GM23338 (cell line): Measurements from ENCODE around the gene INPP5A. TPM values are rescaled to one million over a fixed set of nuclear protein-coding genes. Genes with fewer than 3 reads are reported as not detected.

Experiments
- ATAC-seq: fragments of 200-7000 bp; cut with Tn5 transposase; 3 replicates; pipeline ENCODE4 v1.9.1; 2020
- DNase-seq: peaks from one replicate; pipeline ENCODE4 v3.0.0-alpha.2; 2015; ENCODE audit warnings: low spot score
- H2AFZ ChIP-seq: fragments of 200-600 bp; sonication (generic); 2 replicates; pipeline ENCODE4 v1.8.0; 2016; ENCODE audit warnings: antibody characterized with exemption, mild to moderate bottlenecking, moderate library complexity
- H3F3A ChIP-seq: fragments of 200-600 bp; sonication (generic); replicated peaks from 2 replicates; pipeline ENCODE4 v1.8.0; 2017; ENCODE audit warnings: antibody characterized with exemption, mixed run types, low read depth
- H3K27ac ChIP-seq: fragments of 200-600 bp; sonication (generic); 2 replicates; pipeline ENCODE4 v1.6.1; 2016; ENCODE audit warnings: low read depth
- H3K27me3 ChIP-seq: fragments of 200-600 bp; sonication (generic); 2 replicates; pipeline ENCODE4 v1.8.0; 2016; ENCODE audit warnings: mild to moderate bottlenecking, mixed run types, moderate library complexity; ENCODE audit not compliant: insufficient read depth
- H3K36me3 ChIP-seq: fragments of 200-600 bp; sonication (generic); 2 replicates; pipeline ENCODE4 v1.8.0; 2016; ENCODE audit warnings: mild to moderate bottlenecking; ENCODE audit not compliant: insufficient read depth
- H3K4me1 ChIP-seq: fragments of 200-600 bp; sonication (generic); 2 replicates; pipeline ENCODE4 v1.8.0; 2016; ENCODE audit warnings: mild to moderate bottlenecking, moderate library complexity; ENCODE audit not compliant: insufficient read depth
- H3K4me2 ChIP-seq: fragments of 200-600 bp; sonication (generic); 2 replicates; pipeline ENCODE4 v1.7.1; 2017; ENCODE audit warnings: mixed run types
- H3K4me3 ChIP-seq: fragments of 200-600 bp; sonication (generic); 2 replicates; pipeline ENCODE4 v1.6.1; 2016; ENCODE audit warnings: mixed run types
- H3K79me2 ChIP-seq: fragments of 200-600 bp; sonication (generic); replicated peaks from 2 replicates; pipeline ENCODE4 v1.8.0; 2017; ENCODE audit warnings: mild to moderate bottlenecking; ENCODE audit not compliant: insufficient read depth
- H3K9me2 ChIP-seq: fragments of 200-600 bp; sonication (generic); 2 replicates; pipeline ENCODE4 v1.8.0; 2017; ENCODE audit not compliant: insufficient read depth
- H4K20me1 ChIP-seq: fragments of 200-600 bp; sonication (generic); replicated peaks from 2 replicates; pipeline ENCODE4 v1.8.0; 2017; ENCODE audit warnings: mild to moderate bottlenecking; ENCODE audit not compliant: insufficient read depth
- H3K27ac Mint-ChIP-seq: 2 replicates; pipeline ENCODE4 v1.8.0; 2020; ENCODE audit warnings: inconsistent platforms, mild to moderate bottlenecking, moderate library complexity, mixed read lengths
- H3K27me3 Mint-ChIP-seq: 3 replicates; pipeline ENCODE4 v1.8.0; 2022; ENCODE audit warnings: low read depth, mild to moderate bottlenecking, moderate library complexity, mixed read lengths, inconsistent platforms; ENCODE audit not compliant: insufficient read depth, poor library complexity
- H3K36me3 Mint-ChIP-seq: 3 replicates; pipeline ENCODE4 v1.8.0; 2021; ENCODE audit warnings: low read depth, mild to moderate bottlenecking, inconsistent platforms, moderate library complexity, mixed read lengths
- H3K4me1 Mint-ChIP-seq: 3 replicates; pipeline ENCODE4 v1.8.0; 2020; ENCODE audit warnings: mild to moderate bottlenecking, inconsistent platforms, mixed read lengths
- H3K4me3 Mint-ChIP-seq: 3 replicates; pipeline ENCODE4 v1.8.0; 2021; ENCODE audit warnings: moderate library complexity, mild to moderate bottlenecking, inconsistent platforms, mixed read lengths
- H3K9me3 Mint-ChIP-seq: 3 replicates; pipeline ENCODE4 v1.8.0; 2020; ENCODE audit warnings: moderate library complexity, mild to moderate bottlenecking, inconsistent platforms, mixed read lengths
- EZH2 ChIP-seq: fragments of 200-600 bp; sonication (generic); IDR thresholded peaks from one replicate; pipeline ENCODE4 v1.8.0; 2017; ENCODE audit warnings: antibody characterized with exemption, mild to moderate bottlenecking, low read depth; ENCODE audit not compliant: unreplicated experiment
- JUNB ChIP-seq: IDR thresholded peaks from one replicate; pipeline ENCODE4 v1.6.1; 2016; ENCODE audit warnings: antibody characterized with exemption; ENCODE audit not compliant: unreplicated experiment
- POLR2AphosphoS5 ChIP-seq: IDR thresholded peaks from 2 replicates; pipeline ENCODE4 v1.6.1; 2016; ENCODE audit warnings: antibody characterized with exemption, low read depth
- STAT1 ChIP-seq: IDR thresholded peaks from one replicate; pipeline ENCODE4 v1.6.1; 2016; ENCODE audit warnings: antibody characterized with exemption; ENCODE audit not compliant: unreplicated experiment
- ZNF331 ChIP-seq: fragments of 250-450 bp; sonication (Bioruptor Pico); IDR thresholded peaks from 2 replicates; pipeline ENCODE4 v1.5.0; 2020; ENCODE audit warnings: low read depth, mild to moderate bottlenecking, moderate library complexity
- ZNF462 ChIP-seq: fragments of 250-450 bp; sonication (Bioruptor Pico); IDR thresholded peaks from 2 replicates; pipeline ENCODE4 v1.5.0; 2020; ENCODE audit warnings: mild to moderate bottlenecking, moderate library complexity
- polyA plus RNA-seq: library from polyadenylated mRNA; unstranded; fragments of >200 nt; fragmentation: Nextera tagmentation; extraction: Ambion mirVana; gene quantifications from 2 replicates; pipeline ENCODE4 v1.2.1, GENCODE V29; 2016
- total RNA-seq: library from RNA; depleted of rRNA; stranded (reverse); fragments of >200 nt; shearing (Covaris generic); gene quantifications from 2 replicates; pipeline ENCODE4 v1.2.3, GENCODE V29; 2014

The INPP5A gene
- total and polyA plus RNA-seq, 2 experiments from 2014 or later: 5.9 to 40.6 TPM

GRCh38 chr10:132574783-132575319, 37.3 kb downstream of the INPP5A start (continued):
- TF ChIP-seq ZNF462 (CRISPR knock-in tag) (no peak), EZH2 (no peak), JUNB (no peak)

GRCh38 chr10:132575320-132576201, 38.0 kb downstream of the INPP5A start:
- no peaks in the 10 kb centered on the region for H3K9me3 Mint-ChIP-seq
- no peak overlapping the region for H3K4me3 Mint-ChIP-seq
- peaks cover 4% of the 10 kb centered on the region for H3K79me2 ChIP-seq
- H3K4me1 Mint-ChIP-seq: peaks cover 30% of the 10 kb centered on the region
- H2AFZ ChIP-seq: no peak overlapping the region
- peaks cover 9% of the 10 kb centered on the region; the same call in 1 of the 2 replicates for H4K20me1 ChIP-seq
- no peak overlapping the region for H3K4me3 ChIP-seq
- ATAC-seq (no peak), DNase-seq (no peak)
- no peak overlapping the region for H3K27ac ChIP-seq
- no peak overlapping the region for H3K4me2 ChIP-seq
- H3K9me2 ChIP-seq: no peaks in the 10 kb centered on the region
- H3K27me3 ChIP-seq: no peaks in the 10 kb centered on the region
- H3K27me3 Mint-ChIP-seq: peaks cover 9% of the 10 kb centered on the region
- H3F3A ChIP-seq: 0 out of 2 replicates have a peak, but pooled peaks cover 4% of the 10 kb centered on the region
- H3K36me3 Mint-ChIP-seq: no peaks in the 10 kb centered on the region
- H3K36me3 ChIP-seq: no peaks in the 10 kb centered on the region
- peaks cover 21% of the 10 kb centered on the region for H3K4me1 ChIP-seq
- H3K27ac Mint-ChIP-seq: no peak overlapping the region
- no peak for TF ChIP-seq ZNF462 (CRISPR knock-in tag)
- TF ChIP-seq JUNB: no peak
- TF ChIP-seq ZNF331 (CRISPR knock-in tag): no peak
- TF ChIP-seq POLR2AphosphoS5: no peak
- TF ChIP-seq STAT1: no peak
